Inflammatory macrophage treated with lipopolysaccharide for 1 hour (primary cell): ENCODE results near the gene TRIM71.
"Not testable (repeated sequence)": the region's sequence is repeated elsewhere in the genome, so short reads cannot be mapped to it uniquely, and the experiment has no call there.

ENCODE experiments used
- DNase-seq, 2 donors: peaks; one replicate each; pipeline ENCODE4 v3.0.0-alpha.2; 2020 to 2022

The TRIM71 gene

DNA sequence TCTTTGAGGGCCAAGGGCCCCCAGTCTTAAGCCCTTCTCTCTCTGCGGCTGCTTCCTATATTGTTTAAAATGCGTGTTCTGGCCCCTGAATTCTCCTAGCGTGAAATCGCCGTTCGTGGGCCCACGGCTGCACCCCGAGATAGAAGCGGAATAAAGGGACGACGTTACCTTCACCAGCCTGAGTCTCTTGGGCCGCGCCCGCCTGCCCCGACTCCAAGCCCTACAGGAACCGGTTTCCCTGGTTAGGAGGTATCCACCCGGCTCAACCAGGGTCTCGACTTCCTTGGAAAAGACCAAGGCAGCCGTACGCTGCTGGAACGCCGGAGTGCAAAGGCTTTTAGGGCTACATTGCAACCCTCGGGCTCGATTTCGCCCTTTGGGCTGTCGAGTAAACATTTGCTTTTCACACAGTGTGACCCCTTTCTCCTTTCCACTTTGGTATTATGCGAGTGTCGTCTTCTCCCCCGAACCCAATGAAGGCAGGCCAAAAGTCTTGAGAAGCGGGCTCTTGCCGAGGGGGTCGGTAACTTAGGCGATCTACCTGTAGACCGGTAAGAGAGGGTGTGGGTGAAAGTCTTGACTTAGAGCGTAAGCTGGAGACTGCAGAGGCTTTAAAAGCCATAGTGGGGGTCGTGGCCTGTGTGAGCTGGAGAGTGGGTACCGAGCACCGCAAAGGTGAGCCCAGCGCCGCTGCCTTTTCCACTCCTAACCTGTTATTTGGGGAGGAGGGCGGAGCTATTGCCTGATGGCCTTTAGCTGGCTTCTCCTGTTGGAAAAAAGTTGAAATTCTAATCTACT lies 2.0 kb downstream of the TRIM71 start:
- no peak for DNase-seq

DNA sequence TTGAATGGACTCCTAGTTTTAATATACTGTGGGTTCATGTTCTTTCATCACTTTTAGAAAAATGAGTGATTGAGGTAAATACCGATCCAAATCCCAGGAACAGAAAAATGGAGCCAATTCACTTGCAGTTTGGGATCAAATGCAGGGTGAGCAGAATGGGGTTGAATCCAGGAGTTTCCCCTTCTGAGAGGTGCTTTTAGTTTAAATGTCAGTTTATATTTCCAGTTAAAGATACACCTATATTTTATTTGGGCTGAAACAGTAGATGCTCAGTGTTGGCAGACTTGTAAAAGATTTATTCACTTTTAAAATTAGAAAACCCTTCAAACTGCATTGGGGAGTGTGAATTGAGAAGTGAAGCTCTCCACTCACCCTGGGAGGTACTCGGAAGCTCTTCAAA lies 2.6 kb downstream of the TRIM71 start:
- DNase-seq = no peak

DNA sequence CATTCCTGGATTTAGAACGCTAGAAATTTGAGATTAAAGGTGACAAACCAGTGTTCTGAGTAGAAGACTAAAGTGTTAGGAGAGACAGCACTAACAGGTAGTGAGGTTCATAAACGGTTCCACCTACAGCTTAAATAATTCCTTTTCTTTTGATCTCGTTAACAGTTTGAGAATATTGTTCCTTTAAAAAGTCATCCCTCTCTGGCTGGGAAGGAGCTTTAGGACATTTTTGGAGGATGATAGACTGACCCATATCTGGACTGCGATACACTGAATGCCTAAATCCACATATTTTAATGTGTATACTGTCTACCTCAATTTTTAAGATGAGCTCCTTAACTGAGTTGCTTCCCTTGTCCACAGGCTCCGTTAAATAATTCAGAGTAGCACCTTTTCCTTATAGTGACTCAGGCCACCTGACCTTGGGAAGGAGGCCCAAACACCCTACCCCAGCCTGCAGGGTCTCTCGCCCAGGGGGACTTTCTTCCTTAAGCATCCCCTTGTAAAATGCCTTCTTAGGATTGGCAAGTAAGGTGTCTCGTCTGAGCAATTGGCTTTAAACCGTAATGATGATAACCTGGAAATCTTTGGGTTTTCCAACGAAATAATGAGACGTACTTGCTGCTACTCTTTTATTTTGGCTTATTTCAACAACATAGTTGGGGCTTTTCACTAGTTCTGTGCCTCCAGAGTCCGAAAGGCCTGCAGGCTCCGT lies 3.3 kb downstream of the TRIM71 start:
- no peak for DNase-seq

DNA sequence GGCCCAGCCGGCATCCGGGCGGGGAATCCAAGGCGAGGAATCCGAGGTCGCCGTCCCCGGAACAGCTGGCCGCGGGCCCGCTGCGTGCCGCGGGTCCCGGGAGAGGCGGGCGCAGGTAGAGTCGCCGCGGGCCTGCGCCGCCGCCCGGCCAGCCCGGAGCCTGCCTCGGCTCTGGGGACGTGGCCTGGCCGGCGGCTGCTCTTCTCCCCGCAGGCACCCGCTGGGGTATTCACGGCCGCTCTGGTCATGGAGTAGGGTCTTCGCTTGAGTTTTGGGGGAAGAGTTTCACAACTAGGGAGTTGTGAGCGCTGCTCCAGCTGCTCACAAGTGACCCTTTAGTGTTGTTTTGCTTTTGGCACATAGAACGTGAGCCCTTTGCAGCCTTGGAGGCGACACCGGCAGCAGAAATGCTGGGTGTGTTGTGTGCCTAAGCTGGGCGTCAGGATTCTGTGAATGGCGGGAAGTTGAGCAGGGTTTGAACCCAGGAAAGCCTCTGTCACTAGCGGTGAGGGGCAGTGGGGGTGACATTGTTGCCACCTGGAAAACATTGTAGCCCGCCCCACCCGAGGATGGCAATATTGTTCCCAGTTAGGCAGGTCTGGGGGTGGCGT lies 4.0 kb downstream of the TRIM71 start:
- no peak for DNase-seq

DNA sequence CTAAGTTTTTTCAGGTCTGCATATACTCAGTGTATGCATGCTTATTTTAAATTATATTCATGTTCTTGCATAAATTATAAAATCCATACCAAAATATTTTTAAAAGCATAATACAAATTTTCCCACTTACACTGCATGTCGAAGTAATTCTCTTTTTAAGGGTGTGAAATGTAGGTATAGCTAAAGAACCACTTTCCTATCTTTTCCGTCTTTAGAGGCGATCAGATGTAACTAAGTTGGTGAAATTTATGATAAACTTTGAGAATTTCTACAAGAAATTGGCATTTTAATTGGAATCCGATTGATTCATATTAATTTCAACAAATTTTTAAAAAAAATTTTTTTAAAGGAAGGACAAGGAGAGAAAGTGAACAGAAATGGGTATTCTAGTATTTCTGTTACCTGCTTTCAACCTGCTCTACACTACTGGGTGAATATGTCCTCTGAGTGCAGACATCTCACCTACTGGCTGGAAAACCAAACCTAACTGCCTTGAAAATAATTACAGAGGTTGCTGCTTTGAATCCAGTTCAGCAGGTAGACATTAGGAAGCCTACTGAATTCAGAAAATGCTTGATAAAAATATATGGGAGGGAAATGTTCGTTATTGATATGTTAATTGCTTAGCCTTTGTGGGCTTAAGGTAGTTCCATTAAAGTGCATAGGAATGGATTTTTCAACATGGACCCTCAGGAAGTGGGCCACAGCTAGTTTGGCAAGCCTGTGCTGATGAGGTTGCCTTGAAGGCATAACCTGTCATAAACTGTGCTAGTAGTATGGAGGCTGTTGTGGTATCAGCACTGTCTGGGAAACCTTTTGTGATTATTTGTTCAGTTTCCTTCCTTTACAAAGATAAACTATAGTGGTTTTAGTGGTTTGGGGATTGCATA lies 5.1 kb downstream of the TRIM71 start:
- DNase-seq = no peak

DNA sequence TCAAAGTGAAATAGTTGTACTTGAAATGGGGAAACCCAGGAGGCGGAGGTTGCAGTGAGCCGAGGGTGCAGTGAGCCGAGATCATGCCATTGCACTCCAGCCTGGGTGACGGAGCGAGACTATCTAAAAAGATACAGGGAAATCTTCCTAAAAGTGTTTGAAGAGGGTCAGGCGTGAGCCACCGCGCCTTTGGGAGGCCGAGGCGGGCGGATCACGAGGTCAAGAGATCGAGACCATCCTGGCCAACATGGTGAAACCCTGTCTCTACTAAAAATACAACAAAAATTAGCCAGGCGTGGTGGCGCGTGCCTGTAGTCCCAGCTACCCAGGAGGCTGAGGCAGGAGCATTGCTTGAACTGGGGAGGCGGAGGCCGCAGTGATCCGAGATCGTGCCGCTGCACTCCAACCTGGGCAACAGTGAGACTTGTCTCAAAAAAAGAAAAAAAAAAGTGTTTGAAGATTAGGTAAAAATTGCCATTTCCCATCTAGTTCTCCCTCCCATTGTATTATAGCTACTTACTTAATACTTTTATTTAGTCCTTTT lies 5.9 kb downstream of the TRIM71 start:
- not testable (repeated sequence) for DNase-seq

DNA sequence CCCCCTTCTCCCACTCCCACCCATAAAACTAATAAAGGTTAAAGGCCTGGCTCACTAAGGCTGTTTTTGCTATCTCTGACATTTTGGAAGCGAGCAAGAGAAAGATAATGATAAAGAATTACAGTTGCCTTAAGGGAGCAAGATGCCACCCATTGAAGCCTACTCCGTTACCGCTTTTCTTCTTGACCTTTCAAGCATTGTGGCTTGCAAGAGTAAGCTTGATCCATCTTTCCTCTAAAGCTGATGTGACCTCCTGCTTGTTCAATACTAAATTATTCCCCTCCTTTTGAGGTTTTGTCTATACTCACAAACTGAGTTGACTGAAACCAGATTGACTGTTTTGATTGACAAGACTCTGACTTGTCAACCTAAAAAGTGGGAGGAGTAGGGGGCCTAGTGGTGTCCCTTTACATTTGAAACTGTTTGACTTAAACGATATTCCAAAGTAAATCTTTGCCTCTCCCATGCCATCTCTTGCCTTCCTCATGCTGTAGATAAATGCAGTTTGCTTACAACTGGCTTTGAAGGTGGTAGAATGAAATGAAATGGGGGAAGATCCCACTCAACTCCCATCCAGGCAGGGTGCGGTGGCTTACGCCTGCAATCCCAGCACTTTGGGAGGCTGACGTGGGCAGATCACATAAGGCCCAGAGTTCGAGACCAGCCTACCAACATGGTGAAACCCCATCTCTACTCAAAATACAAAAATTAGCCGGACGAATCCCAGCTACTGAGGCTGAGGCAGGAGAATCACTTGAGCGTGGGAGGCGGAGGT lies 8.0 kb downstream of the TRIM71 start:
- no peak for DNase-seq

DNA sequence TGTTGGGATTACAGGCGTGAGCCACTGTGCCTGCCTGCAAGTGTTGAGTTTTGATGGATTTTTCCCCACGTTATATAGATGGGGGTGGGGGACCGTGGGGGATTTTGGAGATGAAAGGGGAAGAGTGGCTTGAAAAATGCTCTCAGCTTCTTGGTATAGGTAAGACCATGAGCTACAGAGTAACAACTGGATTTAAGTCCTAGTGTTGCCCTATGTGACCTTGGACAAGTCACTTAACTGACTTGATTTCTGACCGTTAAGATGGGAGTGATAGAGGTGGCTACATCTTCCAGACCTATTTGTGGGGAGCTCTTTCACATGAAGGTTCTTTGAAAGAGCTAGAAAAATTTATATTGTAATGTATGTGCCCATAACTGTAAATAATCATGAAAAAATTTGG lies 13.3 kb downstream of the TRIM71 start:
- DNase-seq = no peak

DNA sequence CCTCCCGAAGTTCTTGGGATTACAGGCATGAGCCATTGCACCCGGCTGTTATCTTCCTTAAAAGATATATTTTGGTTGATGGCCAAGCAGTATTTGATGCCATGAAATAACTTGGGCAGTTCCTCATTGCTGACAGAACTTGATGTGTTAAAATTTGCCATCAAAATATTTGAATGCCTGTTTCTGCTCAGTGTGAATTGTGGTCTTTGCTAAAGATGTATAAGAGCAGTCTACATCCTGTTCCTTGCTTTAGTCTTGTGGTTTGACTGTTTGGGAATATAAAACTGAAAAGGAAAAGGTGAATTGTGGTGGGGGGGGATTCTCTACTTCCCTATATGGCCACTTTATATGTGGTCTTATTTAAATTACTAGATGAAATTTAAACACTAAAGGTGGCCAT lies 14.0 kb downstream of the TRIM71 start:
- no peak for DNase-seq

DNA sequence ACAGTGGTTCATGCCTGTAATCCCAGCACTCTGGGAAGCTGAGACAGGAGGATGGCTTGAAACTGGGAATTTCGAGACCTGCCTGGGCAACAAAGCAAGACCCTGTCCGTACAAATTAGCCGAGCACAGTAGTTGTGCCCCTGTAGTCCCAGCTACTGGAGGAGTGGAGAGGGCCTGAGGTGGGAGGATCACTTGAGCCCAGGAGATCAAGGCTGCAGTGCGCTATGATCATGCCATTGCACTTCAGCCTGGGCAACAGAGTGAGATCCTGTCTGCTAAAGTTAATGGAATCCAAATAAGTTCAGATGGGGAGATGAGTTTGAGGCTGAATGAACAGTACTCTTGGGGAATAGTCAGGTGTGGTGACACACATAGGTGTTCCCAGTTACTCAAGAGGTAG lies 14.4 kb downstream of the TRIM71 start:
- no peak for DNase-seq

DNA sequence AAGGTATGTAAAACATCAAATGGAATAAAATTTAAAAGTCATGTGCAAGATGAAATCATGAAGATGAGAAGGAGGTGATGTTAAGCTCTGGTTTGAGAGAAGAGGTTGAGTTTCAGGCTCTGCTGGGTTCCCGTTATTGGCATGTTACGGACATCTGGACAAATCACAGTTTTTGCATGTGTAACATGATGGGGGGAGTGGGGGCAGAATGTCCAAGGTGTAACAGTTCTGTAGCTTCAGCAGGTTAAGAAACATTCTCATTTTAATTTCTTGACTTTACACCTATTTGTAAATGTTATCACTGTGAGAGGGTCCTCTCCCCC lies 17.2 kb downstream of the TRIM71 start:
- no peak for DNase-seq

DNA sequence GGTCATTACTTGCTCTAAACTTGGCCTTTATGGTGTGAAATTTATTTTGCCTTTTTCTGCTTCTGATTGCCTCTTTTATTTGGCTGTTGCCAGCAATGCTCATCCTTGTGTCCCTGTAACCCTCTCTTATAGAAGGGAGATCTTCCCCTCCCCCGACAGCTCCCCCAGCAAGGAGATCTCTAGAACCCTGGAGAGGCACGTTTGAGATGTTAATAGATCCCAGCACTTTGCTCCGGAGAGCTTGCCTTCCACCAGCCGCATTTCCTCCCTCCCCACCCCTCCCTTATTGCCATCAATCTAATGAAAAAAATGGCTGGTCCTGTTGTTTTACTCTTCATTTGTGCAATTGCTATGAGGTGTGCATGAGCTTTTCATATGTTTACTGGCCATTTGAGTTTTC lies 18.2 kb downstream of the TRIM71 start:
- no peak for DNase-seq

DNA sequence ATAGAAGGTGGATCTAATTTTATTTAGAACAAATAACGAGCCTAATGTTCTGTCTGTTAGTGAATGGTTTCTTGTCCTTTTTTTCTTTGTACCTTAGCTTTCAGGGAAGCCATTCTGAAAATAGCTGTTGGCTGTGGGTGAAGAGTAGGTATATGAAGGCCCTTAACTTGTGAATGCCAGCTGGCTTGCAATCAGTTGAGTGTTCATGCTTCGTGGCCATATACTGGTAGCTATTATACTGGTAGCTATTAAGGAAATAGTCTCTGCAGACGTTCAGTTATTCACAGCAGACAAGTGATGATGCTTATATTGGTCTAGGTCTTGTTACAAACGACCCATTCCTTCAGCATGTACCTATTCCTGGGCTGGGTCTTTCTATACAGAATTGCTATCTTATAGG lies 18.8 kb downstream of the TRIM71 start:
- DNase-seq = no peak

DNA sequence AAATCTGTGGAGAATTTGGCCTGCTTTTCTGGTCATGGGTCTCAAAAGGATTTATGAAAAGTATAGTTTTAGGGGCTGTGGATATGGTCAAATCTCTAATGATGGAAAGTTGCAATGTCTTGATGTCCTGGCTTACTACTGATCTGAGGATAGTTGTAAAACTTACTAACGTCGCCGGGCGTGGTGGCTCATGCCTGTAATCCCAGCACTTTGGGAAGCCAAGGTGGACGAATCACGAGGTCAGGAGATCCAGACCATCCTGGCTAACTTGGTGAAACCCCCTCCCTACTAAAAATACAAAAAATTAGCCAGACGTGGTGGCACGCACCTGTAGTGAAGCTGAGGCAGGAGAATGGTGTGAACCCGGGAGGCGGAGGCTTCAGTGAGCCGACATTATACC lies 19.6 kb downstream of the TRIM71 start:
- DNase-seq = no peak

DNA sequence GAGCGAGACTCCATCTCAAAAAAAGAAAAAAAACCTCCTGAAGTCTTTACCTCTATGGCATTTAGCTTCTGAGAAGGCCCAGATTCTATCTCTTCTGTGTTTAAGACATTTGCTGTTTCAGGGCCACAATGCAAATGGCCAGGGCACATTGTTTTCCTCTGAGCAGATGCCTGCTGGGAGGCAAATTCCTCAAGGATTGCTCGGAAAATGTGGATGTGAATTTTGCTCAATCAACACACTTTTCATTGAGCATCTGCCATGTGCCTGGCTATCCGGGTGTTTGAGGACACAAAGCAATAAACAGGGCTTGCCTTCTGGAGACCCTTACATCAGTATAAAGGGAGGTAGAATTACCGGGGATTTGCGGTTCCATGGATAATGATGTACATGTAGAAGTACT lies 20.0 kb downstream of the TRIM71 start:
- DNase-seq = no peak

DNA sequence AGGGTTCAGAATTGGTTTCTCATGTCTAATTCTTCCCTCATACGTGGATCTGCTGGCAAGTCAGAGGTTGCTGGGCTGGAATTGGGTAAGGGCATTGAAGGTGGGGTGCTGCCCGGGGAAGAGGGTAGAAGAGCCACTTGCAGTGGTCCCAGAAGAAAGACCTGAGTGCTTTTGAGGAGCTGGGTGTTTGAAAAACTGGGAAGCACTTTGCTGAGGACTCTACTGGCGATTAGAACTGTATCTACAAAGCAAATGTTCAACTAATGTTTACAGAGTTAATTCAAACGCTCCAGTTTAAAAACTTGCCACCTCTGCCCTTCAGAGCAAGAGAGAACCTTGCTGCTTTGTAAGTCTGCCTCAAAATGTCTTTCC lies 21.9 kb downstream of the TRIM71 start:
- no peak for DNase-seq

DNA sequence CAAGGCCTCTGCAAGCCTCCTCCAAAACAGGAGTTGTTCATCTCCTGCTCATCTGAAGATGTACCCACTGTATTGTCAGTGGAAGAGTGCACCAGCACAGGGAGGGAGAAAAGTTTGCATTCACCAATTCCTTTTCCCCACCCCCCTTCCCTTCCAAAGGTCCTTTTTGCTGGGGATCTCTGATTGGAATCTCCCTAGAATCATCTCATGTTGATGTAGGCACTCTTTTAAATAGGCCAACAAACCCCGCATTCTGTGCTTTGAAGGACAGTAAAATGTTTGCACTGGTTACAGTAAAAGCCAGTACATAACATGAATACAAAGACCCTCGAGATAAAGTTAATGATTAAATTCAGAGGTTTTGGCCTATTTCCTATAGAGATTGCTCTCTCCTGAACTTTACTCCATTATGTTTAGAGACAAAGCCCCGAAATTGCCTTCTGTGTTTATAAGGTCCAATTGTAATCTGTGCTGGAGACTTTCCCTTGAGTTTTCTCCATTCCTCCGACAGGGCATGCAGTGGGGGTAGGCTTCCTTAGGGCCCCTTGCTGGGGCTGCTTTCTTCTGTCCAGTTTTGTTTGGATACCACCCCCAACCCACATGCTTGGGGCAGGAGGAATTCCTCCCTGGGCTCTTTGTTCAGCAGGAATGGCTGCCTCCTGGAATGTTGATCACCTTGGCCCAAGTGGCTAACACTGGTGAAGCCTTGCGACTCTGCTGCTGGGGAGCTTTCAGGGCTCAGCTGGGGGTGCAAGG lies 22.5 kb downstream of the TRIM71 start:
- no peak for DNase-seq

DNA sequence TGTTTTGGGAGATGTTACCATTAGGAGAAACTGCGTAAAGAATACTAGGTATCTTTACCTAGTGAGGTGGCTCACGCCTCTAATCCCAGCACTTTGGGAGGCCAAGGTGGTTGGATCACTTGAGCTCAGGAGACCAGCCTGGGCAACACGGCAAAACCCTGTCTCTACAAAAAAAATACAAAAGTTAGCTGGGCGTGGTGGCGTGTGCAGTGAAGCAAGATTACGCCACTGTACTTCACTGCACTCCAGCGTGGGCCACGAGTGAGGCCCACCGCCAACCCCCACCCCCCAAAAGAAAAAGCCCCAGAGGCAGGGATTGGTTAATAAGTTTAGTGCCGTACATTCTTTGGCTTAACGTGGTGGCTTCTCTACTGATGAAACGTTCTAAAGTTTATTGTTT lies 23.5 kb downstream of the TRIM71 start:
- no peak for DNase-seq

DNA sequence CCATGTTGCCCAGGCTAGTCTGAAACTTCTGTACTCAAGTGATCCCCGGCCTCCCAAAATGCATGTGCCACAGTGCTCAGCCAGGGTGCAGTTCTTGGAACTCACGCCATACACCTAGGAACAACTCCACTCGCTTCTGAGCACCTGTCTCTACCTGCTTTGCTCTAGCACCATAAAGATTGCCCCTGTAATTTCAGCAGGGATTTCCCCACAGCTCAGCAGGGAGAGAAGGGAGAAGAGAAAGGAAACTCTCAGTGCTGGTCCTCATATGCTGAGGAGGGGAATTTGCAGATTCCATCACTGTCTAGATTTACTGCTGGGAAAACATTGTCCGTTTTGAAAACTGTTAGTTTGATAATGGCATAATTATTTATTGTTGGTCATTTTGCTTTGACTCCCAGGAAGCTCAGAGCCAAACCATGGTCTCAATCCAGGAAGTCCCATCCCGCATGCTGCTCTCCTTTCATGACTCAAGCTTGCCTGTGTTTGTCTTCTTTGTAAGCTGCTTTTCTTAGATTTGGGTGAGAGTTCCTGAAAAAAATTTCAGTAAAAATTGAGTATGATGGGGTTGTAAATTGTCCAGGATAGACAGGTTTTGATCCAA lies 24.2 kb downstream of the TRIM71 start:
- no peak for DNase-seq

DNA sequence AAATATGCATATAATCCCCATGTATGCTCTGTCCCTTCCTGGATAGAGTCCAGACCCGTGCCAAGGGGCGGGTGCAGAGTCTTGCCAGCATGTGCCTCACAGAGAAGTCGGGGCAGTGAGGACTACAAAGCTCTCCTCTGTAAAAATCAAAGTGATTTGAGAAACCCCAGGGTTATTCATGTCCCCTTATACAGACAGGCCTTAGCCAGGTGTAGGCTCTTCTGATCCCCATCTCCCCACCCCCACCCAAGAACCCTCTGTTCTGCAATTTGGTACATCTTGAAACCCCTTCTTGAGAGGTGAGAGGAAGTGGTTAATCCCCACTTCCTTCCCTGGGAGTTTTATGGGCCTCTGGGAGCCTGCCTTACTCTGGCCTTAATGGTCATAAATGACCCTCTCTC lies 24.7 kb downstream of the TRIM71 start:
- DNase-seq = no peak

DNA sequence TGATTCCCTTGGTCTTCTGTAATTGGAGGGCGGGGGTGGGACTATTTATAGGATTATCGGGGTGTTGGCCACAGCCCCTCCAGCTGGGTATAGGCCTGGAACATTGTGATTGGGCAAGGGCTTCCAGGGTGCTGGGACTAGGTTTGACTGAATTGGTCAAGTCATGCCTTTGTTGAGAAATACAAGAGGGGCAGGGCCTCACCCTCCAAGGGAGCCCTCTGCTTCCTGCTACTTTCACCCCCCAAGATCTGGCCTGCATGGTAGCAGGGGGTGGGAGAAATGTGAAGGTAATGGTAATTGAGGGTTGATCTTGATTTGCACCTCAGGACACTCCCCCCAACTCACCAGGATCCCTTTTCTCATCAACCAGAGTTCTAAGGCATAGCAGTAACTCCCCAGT lies 25.2 kb downstream of the TRIM71 start:
- DNase-seq = no peak
